ENCODE results near the gene HMMR.

Gene HMMR

DNA sequence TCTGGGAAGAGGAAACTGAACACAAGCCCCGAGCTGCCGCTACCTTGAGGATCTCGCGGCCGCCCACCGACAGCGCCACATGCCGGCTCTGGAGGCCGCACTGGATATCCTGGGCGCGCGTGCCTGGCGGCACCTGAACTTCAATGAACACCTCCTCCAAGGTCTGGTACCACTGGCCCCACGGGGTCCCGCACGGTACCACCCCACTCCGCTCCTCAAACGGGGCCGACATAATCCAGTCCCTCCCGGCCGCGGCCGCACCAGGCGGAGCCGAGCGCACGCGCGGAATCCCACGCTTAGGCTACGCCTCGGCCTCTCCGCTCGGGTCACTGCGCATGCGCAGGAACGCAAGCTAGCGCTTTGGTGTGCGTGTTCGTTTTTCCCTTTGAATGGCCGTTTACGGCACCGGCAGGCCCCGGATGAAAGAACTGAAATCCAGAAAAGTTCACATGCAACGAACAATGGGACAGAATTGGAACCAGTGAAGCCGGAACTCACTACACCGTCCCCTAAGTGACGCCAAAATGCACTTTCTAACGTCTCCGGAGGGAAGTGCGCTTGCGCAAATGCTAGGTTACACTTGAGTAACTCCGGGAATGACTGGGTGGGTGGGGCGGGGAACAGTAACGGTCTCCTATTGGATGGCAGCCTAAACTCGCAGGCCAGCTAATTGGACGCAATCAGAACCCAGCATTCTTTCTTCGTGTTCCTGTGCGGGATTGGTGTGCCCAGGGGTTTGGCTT is 442 bp upstream of the HMMR start, which contains the start of gene NUDCD2:
Gene NUDCD2, minus strand, starts transcription at position 284 of the 743 bp plus-strand sequence. Its CDS starts 52 bp downstream, at position 232.
- DNase-seq: peak; percentile 97

DNA sequence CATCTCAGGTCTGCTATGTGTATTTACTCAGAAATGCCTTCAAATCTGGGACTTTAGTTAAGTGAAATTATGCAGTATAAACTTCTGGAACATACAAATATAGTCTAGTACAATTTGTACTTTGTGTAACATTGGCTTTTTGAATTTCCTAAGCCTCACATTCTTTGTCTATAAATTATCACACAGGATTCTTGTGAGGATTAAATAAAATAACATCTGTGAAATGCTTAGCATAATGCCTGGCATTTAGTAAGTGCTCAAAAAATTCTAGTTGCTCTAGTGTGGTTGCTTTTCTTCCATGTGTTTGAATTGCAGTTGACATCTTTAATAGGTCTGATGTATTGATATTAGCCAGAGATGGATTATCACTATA is 2.6 kb downstream of the HMMR start:
- DNase-seq: no peak

GRCh38 chr5:163467682-163468081 is 7.2 kb downstream of the HMMR start:
- DNase-seq: no peak

DNA sequence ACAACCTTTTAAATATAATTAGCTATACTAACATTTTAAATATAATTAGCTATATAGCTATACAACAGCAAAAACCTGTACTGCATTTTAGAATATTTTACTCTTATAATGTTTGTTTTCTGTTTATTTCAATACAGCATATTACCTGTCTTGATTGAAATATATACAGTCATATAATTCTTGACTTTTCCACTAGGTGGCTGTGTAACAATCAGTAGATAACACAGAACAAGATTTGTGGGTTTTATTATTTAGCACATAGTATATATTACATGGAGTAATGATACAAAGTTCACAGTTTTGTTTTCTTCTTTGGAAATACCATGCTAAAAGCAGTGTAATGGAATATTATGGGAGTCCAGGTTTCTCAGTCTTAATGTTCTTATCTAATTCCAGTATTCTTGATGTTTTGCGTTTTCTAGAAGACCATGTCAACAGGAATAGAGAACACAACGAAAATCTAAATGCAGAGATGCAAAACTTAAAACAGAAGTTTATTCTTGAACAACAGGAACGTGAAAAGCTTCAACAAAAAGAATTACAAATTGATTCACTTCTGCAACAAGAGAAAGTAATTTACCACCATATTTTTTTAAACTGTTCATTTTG is 13.3 kb downstream of the HMMR start:
- no peak for DNase-seq

GRCh38 chr5:163475411-163475810 is 15.0 kb downstream of the HMMR start:
- DNase-seq: no peak

GRCh38 chr5:163478126-163478981 is 17.9 kb downstream of the HMMR start:
- DNase-seq: no peak

DNA sequence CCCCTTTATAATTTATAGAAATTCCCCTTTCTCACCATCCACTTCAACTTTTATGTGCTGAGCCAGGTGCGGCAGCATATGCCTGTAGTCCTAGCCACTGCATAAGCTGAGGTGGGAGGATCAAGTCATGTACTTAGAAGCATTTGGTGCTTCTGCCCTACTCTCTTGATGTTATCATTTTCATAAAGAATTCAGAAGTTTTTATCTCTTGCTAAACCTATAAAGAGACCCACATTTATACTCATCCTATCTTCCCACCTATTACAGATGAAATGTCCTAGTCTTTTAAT is 18.5 kb downstream of the HMMR start:
- no peak for DNase-seq

DNA sequence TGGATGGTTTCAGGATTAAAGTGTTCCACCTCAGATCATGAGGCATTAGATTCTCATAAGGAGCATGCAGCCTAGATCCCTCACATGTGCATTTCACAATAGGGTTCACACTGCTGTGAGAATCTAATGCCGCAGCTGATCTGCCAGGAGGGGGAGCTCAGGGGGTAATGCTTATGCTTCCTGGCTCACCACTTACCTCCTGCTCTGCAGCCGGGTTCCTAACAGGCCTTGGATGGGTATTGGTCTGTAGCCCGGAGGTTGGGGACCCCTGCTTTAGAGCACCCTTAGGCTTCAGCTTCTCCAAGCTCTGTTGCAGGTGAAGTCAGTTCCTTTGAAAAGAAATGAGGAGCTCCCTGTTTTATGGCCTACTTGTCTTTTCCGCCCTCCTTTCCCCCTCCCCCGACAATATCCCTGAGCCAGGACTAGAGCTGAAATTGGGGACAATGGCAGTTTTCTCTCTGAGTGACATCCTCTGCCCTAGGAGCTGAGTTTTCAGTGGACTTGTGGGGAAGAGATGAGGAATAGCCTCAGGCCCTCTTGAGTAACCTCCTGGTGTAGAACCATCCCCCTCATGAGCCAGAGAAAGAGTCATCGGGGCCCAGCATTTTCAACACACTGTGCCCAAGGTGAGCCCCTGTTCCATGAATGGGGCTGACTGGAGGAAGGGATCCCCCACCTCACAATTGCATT is 28.8 kb downstream of the HMMR start:
- DNase-seq: no peak

GRCh38 chr5:163489745-163490075 is 29.3 kb downstream of the HMMR start:
- no peak for DNase-seq

- DNase-seq: no peak
Measured at GRCh38 chr5:163496286-163496685, 35.9 kb downstream of the HMMR start.

DNA sequence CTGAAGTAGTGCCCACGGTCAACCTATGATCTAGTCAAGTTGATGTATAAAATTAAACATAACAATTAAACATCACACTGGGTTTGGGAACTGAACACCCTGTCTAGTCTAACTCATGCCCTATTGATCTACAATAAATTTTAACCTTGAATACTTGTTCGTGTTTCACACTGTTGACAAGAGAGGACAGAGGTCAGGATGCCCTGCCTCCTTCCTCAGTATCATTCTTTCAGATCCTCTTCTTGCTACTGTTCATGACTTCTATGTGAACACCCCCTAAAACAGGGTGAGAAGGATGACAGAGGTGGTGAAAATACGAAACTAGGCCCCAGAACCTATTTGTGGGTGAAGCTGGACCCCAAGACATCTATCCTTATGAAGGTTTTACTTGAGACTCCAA is 36.9 kb downstream of the HMMR start:
- DNase-seq: no peak

GRCh38 chr5:163498886-163499285 is 38.5 kb downstream of the HMMR start:
- no peak for DNase-seq

GRCh38 chr5:163502521-163502920 is 42.1 kb downstream of the HMMR start:
- DNase-seq: no peak

DNA sequence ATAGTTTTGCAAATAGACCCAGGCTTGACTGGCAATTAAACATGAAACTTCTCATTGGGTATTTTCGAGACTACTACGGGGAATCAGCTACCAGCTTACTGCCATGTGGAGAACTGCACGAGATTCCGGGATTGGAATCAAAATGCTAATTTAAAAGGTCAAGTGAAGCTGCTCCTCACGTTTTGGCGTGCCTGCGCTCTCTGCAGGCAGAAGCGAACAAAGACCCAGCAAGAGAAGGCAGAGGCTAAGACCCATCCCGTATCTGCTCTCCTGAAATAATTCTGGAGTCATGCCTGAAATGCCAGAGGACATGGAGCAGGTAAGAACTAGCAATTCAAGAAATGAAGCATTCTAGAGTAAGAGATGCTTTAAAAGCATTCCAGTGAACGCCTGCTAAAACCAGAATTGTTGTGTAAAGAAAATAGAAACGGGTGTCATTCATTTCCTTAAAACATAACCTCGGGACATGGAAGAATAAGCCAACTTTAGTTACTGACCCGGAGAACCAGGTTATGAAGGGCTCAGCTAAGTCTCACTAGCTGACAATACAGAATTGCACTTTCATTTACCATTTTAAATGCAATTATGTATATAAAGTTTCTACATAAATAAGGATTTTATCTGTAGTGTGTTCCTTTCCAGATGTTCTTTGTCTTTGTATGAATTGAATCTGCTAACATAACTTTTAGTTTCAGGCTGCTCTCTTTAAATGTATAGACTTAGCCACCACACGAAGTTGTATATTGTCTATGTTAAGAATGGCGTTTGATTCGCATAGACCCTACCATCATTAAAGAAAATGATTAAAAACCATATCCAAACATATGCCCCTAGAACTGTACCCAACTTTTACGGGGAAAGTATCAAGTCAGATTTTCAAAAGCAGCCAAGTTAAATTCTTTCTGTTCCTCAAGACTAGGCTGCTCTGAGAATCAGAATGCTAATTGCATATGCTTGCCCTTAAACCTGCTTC is 43.0 kb downstream of the HMMR start:
- DNase-seq: no peak

DNA sequence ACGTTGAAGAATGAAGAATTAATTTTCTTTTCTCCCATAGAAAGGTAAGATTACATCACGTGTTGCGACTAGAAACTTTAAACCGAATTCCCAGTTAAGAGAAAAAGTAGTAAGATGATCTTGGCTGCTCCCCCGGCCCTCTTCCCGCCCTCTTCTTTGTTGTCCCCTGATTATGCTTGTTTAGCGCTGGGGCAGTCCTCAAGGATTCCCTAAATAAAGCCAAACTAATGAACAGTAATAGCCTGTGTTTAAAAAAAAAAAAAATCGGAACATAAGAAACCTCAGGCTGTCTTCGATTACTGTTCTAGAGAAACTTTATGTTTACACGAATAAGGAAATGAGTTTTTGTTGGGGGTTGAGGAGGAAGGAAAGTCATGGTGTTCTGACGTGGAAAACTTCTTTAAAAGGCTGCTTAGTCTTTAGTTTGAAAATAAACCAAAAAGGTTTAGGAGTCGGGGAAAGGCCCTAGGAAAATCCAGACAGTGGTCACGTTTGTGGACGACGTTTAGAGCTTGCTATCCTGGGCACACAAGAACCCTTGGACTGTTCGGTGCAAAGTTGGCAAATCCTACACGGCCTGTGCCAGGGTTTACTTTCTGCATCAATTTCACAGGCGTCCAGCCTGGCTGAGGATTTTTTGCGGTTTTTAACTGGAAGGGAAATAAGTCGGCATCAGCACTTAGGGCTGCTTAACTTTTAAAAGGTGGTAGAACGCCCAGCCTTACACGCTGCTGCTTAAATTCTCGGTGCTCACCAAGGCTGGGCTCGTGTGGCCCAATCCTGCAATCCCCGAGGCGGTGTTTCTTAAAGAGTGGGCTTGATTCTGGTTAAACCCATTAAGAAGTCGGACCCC is 43.9 kb downstream of the HMMR start:
- no peak for DNase-seq

DNA sequence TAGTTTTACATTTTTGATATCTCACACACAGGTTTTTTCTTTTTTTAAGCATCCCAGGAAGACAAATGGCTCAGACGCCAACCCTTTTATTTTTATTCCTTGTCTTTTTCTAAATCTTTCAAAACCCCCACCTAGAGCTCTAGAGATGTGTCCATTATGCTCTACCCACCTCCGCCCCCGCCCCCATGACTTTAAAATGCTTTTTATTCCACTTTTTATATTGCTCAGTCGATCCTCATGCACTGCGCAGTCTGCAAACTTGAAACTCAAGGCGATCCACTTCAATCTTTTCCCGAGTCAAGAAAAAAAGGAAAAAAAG is 44.6 kb downstream of the HMMR start:
- DNase-seq: no peak

GRCh38 chr5:163505368-163506094 is 45.1 kb downstream of the HMMR start, which contains the start of gene MAT2B:
TSS of gene MAT2B (plus strand) at chr5:163505619. CDS start at chr5:163505687, 68 bp downstream.
- peak; percentile 91 for DNase-seq

- no peak for DNase-seq
Measured at GRCh38 chr5:163506095-163506457, 45.6 kb downstream of the HMMR start.

- no peak for DNase-seq
Measured at GRCh38 chr5:163506726-163507125, 46.3 kb downstream of the HMMR start.

GRCh38 chr5:163508753-163509152 is 48.3 kb downstream of the HMMR start:
- DNase-seq: no peak
